Bone marrow (tissue), 2 donors: ENCODE measurements around the gene C4BPA.
A peak's percentile ranks its signal among the peaks of the same experiment; 100 is the strongest.

Source experiments
- DNase-seq, 2 donors: peaks; one replicate each; lab custom pipeline; 2025; lab: John Stamatoyannopoulos, UW

The C4BPA gene

GRCh38 chr1:207124389-207124788, 20.4 kb downstream of the C4BPA start:
- no peak for DNase-seq

GRCh38 chr1:207128336-207128921, 24.4 kb downstream of the C4BPA start:
- DNase-seq: no peak

DNA sequence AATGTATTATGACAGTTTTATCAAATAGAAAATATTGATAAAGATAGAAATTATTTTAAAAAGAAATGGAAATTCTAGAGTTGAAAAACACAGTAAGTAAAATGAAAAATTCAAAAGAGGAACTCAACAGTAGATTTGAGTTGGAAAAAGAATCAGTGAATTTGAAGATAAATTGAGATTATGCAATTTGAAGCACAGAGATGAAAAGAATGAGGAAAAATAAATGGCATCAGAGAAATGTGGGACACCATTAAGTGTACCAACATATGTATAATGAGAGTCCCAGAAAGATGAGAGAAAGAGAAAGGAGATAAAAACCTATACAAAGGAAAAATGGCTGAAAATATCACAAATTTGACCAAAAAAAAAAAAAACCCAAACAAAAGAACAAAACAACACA, 25.0 kb downstream of the C4BPA start:
- DNase-seq: no peak

DNA sequence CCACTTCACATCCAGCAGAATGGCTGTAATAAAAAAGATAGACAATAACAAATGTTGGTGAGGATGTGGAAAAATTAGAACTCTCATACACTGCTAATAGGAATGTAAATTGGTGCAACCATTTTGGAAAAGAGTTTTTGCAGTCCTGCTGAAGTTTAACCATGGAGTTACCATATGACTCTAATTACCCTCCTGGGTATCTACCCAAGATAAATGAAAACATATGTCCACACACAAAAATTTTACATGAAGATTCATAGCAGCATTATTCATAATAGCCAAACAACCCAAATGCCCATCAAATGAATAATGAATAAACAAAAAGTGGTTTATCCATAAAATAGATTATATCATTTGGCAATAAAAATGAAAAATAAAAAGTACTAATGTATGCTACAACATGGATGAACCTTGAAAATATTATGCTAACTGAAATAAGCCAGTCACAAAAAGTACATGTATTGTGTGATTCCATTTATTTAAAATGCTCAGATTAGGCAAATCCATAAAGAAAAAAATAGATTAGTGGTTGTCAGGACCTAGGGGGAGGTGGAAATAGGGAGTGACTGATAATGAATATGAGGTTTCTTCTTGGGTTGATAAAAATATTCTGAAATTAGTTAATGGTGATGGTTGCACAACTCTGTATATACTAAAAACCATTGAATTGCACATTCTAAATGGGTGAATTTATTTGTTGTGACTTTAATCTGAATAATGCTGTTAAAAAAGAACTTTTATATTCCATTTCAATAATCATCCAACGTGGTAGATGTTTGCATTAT, 26.4 kb downstream of the C4BPA start:
- no peak for DNase-seq

DNA sequence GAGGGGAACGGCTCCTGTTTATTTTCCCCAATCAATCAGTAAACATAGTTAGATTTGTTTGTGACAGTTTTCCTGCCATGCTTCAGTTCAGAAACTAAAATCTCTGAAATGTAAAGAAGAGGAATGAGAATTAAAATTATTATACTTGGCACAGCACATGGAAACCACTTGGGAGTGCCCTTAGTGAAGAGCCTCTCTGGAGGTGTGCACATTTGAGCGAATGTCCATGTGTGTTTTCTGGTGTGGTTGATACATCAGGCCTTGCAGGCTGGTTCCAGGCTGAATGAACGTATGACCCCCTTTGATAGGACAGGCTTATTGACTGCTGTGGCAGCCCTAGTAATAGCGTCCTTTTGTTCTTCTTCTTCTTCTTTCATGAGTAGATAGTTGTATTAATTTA, 27.1 kb downstream of the C4BPA start:
- DNase-seq: no peak

- DNase-seq: peak in 1 of 2 donors; percentile 29
Observed at GRCh38 chr1:207134581-207134980, 30.5 kb downstream of the C4BPA start.

DNA sequence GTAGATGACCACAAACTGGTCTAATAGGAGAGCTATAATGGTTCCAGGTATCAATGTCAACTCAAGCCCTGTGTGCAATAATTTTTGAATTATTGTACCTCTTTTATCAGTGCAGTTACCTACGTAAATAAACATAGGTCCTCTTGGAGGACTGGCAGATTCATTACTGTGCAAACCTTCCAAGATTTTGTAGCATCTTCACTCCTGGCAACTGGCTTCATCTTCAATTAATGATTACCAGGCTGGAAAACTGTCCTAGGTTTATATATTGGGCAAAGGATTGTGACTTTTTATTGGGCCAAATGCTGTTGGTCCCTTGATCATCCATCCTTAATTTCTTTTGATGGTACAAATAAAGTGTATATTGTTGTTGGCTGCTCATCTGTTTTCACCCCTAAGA, 35.6 kb downstream of the C4BPA start:
- no peak for DNase-seq

GRCh38 chr1:207140536-207140935, 36.5 kb downstream of the C4BPA start:
- no peak for DNase-seq

DNA sequence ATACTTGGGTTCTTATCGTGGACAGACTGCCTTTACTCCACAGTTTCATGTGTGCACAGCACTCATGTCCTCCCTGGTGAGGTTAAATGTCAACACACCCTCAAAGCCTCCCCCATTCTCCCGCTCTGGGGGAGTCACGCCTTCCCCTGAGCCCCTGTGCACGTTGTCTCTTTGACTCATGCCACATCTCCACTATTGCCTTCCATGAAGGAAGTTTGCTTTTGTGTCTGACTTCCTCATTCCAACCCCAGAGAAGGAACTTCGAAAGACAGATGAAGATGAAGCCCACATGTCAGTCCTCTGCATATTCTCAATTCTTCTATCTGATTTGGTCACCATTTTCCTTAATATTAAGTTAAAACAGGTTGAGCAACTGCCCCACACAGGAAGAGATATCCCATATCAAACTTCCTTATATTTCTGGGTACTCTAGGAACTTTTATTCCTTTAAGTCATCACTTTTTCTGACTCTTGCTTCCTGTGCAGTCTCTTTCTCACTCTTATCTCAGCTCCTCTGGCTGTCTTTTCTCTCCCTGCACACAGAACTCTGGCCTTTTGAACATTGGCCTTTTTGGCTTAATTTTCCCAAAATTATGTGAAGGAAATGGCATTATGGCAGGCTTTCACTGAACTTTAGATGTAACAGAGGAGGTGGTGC, 41.5 kb downstream of the C4BPA start:
- DNase-seq: peak in 1 of 2 donors; percentile 43

GRCh38 chr1:207151920-207152319, 47.9 kb downstream of the C4BPA start:
- DNase-seq: no peak

- DNase-seq: no peak
Observed at GRCh38 chr1:207152792-207153468, 48.9 kb downstream of the C4BPA start.

DNA sequence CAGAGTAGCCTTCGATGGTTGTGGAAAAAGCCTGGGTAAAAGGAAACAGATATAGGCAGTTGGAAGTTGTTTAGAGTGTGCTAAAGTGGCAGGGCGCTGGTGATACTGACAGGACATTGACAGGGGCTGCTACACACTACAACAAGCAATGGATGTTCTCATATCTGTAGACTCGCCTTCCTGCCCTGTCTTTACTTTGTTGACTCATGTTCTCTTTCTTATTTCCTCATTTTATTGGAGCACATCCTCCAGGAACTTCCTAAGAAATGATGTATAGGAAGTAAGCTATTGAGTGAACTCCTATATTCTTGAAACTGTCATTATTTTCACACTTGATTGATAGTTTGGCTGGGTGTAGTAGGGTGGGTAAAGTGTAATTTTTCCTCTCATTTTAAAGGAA, 51.0 kb downstream of the C4BPA start:
- no peak for DNase-seq

GRCh38 chr1:207156095-207156494, 52.1 kb downstream of the C4BPA start:
- DNase-seq: no peak

DNA sequence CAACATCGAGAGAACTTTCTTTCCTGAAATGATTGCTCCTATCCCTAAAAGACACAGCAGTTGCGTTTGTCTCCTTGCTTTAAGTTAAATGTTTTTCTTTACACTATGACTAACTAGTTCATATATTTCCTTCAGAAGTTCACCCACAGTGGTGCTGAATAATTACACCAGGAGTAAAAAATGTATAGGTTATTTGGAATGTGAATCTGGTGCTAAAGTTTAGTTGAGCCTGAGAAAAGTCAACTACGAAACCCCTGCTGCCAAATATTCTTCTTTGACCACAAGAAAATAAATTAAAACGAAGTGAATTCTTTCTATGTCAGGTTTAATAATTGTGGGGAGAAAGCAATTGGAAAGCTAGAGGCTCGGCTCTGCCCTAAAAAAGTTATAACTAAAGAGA, 52.8 kb downstream of the C4BPA start:
- no peak for DNase-seq

DNA sequence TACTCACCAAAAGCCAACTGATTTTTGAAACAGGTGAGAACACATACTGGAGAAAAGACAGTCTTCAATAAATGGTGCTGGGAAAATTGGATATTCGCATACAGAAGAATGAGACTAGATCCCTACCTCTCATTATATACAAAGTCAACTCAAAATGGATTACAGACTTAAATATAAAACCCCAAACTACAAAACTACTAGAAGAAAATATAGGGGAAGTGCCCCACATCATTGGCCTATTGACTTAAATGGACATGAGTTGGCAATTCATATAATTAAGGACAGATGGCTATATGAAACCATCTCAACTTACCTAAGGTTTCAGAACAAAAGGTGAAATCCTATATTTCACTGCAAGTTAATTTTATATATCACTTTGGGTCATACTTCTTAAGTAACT, 60.1 kb downstream of the C4BPA start:
- no peak for DNase-seq

DNA sequence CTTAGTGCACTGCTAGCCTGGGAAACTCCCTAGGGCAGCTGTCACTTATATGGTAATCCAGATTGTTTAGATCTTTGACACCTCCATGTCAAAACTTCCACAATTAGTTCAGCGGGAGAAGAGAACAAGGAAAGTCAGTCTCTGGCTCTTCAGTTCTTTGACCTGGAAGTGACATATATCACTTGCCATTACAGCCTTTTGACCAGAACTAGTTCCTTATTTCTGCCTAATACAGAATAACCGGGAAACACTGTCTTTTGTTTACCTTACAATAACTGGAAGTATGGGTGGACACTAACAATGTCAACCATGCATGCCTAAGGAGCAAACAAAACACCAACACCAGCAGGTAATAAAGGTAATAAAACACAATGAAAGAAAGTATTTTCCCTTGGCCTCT, 68.3 kb downstream of the C4BPA start:
- DNase-seq: no peak

DNA sequence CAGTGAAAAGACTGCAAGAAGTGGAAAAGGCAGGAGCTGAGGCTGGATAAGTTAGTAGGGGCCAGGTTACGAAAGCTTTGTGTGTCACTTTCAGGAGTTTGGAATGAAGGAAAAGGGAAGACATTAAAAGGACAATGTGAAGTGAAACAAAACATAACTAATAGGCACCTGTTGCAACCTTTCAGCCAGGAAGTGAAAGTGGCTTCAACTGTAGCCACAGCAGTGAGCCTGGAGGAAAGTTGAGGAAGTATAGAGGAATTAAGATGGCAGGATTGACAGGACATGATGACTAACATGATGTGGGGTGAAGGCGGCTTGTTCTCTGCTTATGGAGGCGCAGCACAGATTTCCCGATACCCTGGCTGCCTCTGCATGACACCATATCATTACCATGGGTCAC, 68.9 kb downstream of the C4BPA start:
- DNase-seq: no peak

GRCh38 chr1:207173396-207173795, 69.4 kb downstream of the C4BPA start:
- no peak for DNase-seq

DNA sequence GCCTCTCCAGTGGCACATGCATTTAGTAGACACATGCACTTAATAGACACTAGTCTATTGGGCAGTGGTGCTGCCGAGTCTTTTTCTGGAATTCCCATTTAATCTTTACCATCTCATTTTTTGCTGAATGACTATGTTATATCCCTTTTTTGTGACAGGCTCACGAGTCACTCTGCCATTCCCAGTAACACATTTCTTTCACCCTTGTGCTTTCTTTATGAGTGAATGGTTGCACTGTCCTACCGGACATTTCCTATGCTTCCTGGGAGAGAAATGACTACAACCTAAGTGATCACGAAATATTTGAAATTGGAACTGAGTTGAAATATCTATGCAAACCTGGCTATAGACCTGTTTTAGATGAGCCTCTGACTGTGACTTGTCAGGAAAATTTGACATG, 70.9 kb downstream of the C4BPA start:
- no peak for DNase-seq

- DNase-seq: no peak
Observed at GRCh38 chr1:207179036-207179435, 75.0 kb downstream of the C4BPA start.

GRCh38 chr1:207181847-207182246, 77.8 kb downstream of the C4BPA start:
- no peak for DNase-seq

GRCh38 chr1:207186503-207186902, 82.5 kb downstream of the C4BPA start:
- no peak for DNase-seq

GRCh38 chr1:207188901-207189300, 84.9 kb downstream of the C4BPA start:
- no peak for DNase-seq
